B cell (primary cell): ENCODE data around the gene ARHGAP26. TPM values are rescaled to one million over a fixed set of nuclear protein-coding genes. Genes with fewer than 3 reads are reported as not detected.

Experiments
- ATAC-seq: fragments of 200-7000 bp; cut with Tn5 transposase; one replicate; pipeline ENCODE4 v1.10.0; 2021; ENCODE audit warnings: low read depth, mild to moderate bottlenecking, moderate number of reproducible peaks, moderate library complexity
- CTCF ChIA-PET: fragments of 350-600 bp; sonication (Branson Sonifier 250); formaldehyde crosslinking; loops from one replicate; lab custom pipeline; 2021; ENCODE audit warnings: antibody characterized with exemption, inconsistent platforms; lab: Charles Lee
- POLR2A ChIA-PET: fragments of 350-600 bp; sonication (Branson Sonifier 250); formaldehyde crosslinking; loops from one replicate; lab custom pipeline; 2021; ENCODE audit warnings: antibody characterized with exemption; lab: Charles Lee
- DNase-seq: peaks from one replicate; pipeline ENCODE4 v3.0.0; 2013
- H2AFZ ChIP-seq: 2 replicates; pipeline ENCODE4 v1.6.1; 2012; ENCODE audit warnings: mild to moderate bottlenecking, low read depth, low read length; ENCODE audit not compliant: insufficient read depth, poor library complexity, severe bottlenecking
- H3K27ac ChIP-seq, 2 donors: 1 replicate in 1 of 2; 2 replicates in 1 of 2; pipeline ENCODE4 v1.5.1; 2012 to 2013; ENCODE audit warnings: low read length in 2 of 2, mild to moderate bottlenecking in 2 of 2, moderate library complexity in 1 of 2
- H3K27me3 ChIP-seq, 4 experiments: fragments of 200-600 bp in 1 of 4; sonication (generic) in 1 of 4; replicated peaks in 1 of 4; 1 replicate in 2 of 4; 2 replicates in 2 of 4; pipeline versions ENCODE4 v1.6.1 to v1.7.0; 2013 to 2016; ENCODE audit warnings: low read length in 3 of 4, mild to moderate bottlenecking in 2 of 4, mixed read lengths in 1 of 4, moderate library complexity in 1 of 4; ENCODE audit not compliant: insufficient read depth in 4 of 4, control insufficient read depth in 3 of 4; ENCODE audit errors: control extremely low read depth in 1 of 4
- H3K36me3 ChIP-seq, 2 experiments: replicated peaks in 1 of 2; 1 replicate in 1 of 2; 2 replicates in 1 of 2; pipeline versions ENCODE4 v1.6.1 to v1.7.1; 2013; ENCODE audit warnings: low read length in 1 of 2; ENCODE audit not compliant: insufficient read depth in 2 of 2, control insufficient read depth in 1 of 2; ENCODE audit errors: control extremely low read depth in 1 of 2, extremely low read depth in 1 of 2
- H3K4me1 ChIP-seq, 2 donors: fragments of 200-600 bp in 1 of 2; sonication (generic) in 1 of 2; 1 replicate in 1 of 2; 2 replicates in 1 of 2; pipeline versions ENCODE4 v1.5.1 to v1.6.1; 2013 to 2017; ENCODE audit warnings: low read length in 2 of 2; ENCODE audit not compliant: control insufficient read depth in 2 of 2, insufficient read depth in 2 of 2
- H3K4me2 ChIP-seq: replicated peaks from 2 replicates; pipeline ENCODE3; 2012; ENCODE audit warnings: mild to moderate bottlenecking, low read depth, low read length; ENCODE audit not compliant: poor library complexity, severe bottlenecking
- H3K4me3 ChIP-seq, 5 experiments: fragments of 200-600 bp in 1 of 5; sonication (generic) in 1 of 5; 1 replicate in 3 of 5; 2 replicates in 2 of 5; pipeline versions ENCODE4 v1.5.1 to v1.7.0; 2011 to 2016; ENCODE audit warnings: low read length in 4 of 5, mild to moderate bottlenecking in 4 of 5, low read depth in 2 of 5, control low read depth in 1 of 5, moderate library complexity in 1 of 5; ENCODE audit not compliant: insufficient read depth in 1 of 5; ENCODE audit errors: control extremely low read depth in 1 of 5, extremely low read depth in 1 of 5
- H3K79me2 ChIP-seq: fragments of 200-600 bp; sonication (generic); one replicate; pipeline ENCODE4 v1.6.0; 2016; ENCODE audit warnings: low read length; ENCODE audit not compliant: control insufficient read depth, insufficient read depth
- H3K9ac ChIP-seq: fragments of 200-600 bp; sonication (generic); 2 replicates; pipeline ENCODE4 v1.6.1; 2017; ENCODE audit warnings: mild to moderate bottlenecking, low read length, moderate library complexity
- H3K9me3 ChIP-seq, 3 donors: one replicate each; pipeline versions ENCODE4 v1.6.1 to v1.7.1; 2013; ENCODE audit warnings: low read length in 2 of 3; ENCODE audit not compliant: control insufficient read depth in 2 of 3, insufficient read depth in 1 of 3; ENCODE audit errors: control extremely low read depth in 1 of 3
- H4K20me1 ChIP-seq: 2 replicates; pipeline ENCODE4 v1.6.0; 2012; ENCODE audit warnings: mild to moderate bottlenecking, low read length; ENCODE audit not compliant: insufficient read depth, control insufficient read depth, poor library complexity, severe bottlenecking
- H3K27ac Mint-ChIP-seq: one replicate; pipeline ENCODE4 v1.8.0; 2021; ENCODE audit warnings: mixed read lengths
- H3K27me3 Mint-ChIP-seq: one replicate; pipeline ENCODE4 v1.8.0; 2021; ENCODE audit warnings: mixed read lengths
- H3K4me1 Mint-ChIP-seq: one replicate; pipeline ENCODE4 v1.8.0; 2021; ENCODE audit warnings: mixed read lengths
- H3K4me3 Mint-ChIP-seq: one replicate; pipeline ENCODE4 v1.8.0; 2021; ENCODE audit warnings: mixed read lengths
- H3K9me3 Mint-ChIP-seq: one replicate; pipeline ENCODE4 v1.8.0; 2022; ENCODE audit warnings: mixed read lengths; ENCODE audit not compliant: insufficient read depth
- CTCF ChIP-seq: fragments of 200-600 bp; IDR thresholded peaks from one replicate; pipeline ENCODE4 v1.8.0; 2022; ENCODE audit warnings: antibody characterized with exemption, mild to moderate bottlenecking
- EZH2 ChIP-seq: IDR thresholded peaks from 2 replicates; pipeline ENCODE4 v1.6.1; 2012; ENCODE audit warnings: borderline replicate concordance, low read depth, mild to moderate bottlenecking, moderate library complexity, low read length; ENCODE audit not compliant: insufficient read depth, poor library complexity, severe bottlenecking
- WGBS: methylation state at CpG from one replicate; pipeline ENCODE4 v1.1.5; 2013; ENCODE audit warnings: missing lambda C conversion rate; ENCODE audit not compliant: insufficient coverage; 5-methylcytosine and 5-hydroxymethylcytosine counted together
- intact Hi-C: fragments of 100-400 bp; cut with micrococcal nuclease; formaldehyde crosslinking; loops from one replicate; pipeline ENCODE4 v1.10.0; 2022
- polyA plus RNA-seq: library from polyadenylated mRNA; depleted of rRNA; stranded (reverse); fragments of >200 nt; gene quantifications from 2 replicates; pipeline ENCODE4 v1.2.3, GENCODE V29; 2012
- total RNA-seq, 2 donors: library from RNA; stranded (reverse); fragments of 120-200 nt in 1 of 2; gene quantifications; 1 replicate in 1 of 2; 2 replicates in 1 of 2; pipeline versions ENCODE4 v1.2.3 to v1.2.4, GENCODE V29; 2013 to 2022

Gene ARHGAP26
- total and polyA plus RNA-seq, 2 donors (not counting 1 experiment from before 2014, with no cell fraction given) = 1.8 to 22.5 TPM

- Mint-ChIP-seq H3K4me3 (no peak overlapping the region), H3K27me3 (peaks cover 16% of the 10 kb centered on the region), H3K4me1 (peaks cover 7% of the 10 kb centered on the region), H3K9me3 (no peaks in the 10 kb centered on the region), H3K27ac (no peak overlapping the region)
- 100% methylated on average over 1 of the region's 7 CpGs for WGBS
- H3K27me3 ChIP-seq = peaks cover 0 to 3% (median 0%) of the 10 kb centered on the region in 4 experiments
- intact Hi-C loops = no loop called here
- H3K79me2 ChIP-seq = no peaks in the 10 kb centered on the region
- no peak overlapping the region for H2AFZ ChIP-seq
- no peak overlapping the region for H3K4me3 ChIP-seq
- H3K27ac ChIP-seq = no peak overlapping the region
- ChIA-PET POLR2A (no interaction called here), CTCF (interaction anchor here (1.0 to 3.9 kb wide), 6 partner anchors 9 to 152 kb away, joined by 3 to 32 read pairs (median 4); no protein-coding TSS in a partner anchor)
- no peak overlapping the region for H3K9ac ChIP-seq
- peaks cover 3 to 7% of the 10 kb centered on the region in 2 donors for H3K4me1 ChIP-seq
- DNase-seq = no peak
- H4K20me1 ChIP-seq = no peaks in the 10 kb centered on the region
- H3K4me2 ChIP-seq = no peak overlapping the region
- TF ChIP-seq CTCF (no peak), EZH2 (no peak)
- ATAC-seq = no peak
- no peaks in the 10 kb centered on the region for H3K36me3 ChIP-seq
- H3K9me3 ChIP-seq = no peaks in the 10 kb centered on the region
These were observed 33.9 kb upstream of the ARHGAP26 start for GRCh38 chr5:142736247-142736632.

- Histone ChIP-seq H4K20me1 (no peaks in the 10 kb centered on the region), H3K79me2 (no peaks in the 10 kb centered on the region), H3K27me3 (peaks cover 0 to 4% (median 0%) of the 10 kb centered on the region in 4 experiments), H3K4me1 (peaks cover 3 to 7% of the 10 kb centered on the region in 2 donors), H3K4me2 (no peak overlapping the region), H3K27ac (no peak overlapping the region), H3K4me3 (no peak overlapping the region), H2AFZ (no peak overlapping the region), H3K9ac (no peak overlapping the region), H3K9me3 (no peaks in the 10 kb centered on the region), H3K36me3 (no peaks in the 10 kb centered on the region)
- CTCF ChIA-PET = interaction anchor here (1.0 to 3.9 kb wide), 5 partner anchors 11 to 151 kb away, joined by 3 to 32 read pairs (median 4); no protein-coding TSS in a partner anchor
- Mint-ChIP-seq H3K27me3 (peaks cover 17% of the 10 kb centered on the region), H3K4me1 (peaks cover 7% of the 10 kb centered on the region), H3K4me3 (no peak overlapping the region), H3K9me3 (no peaks in the 10 kb centered on the region), H3K27ac (no peak overlapping the region)
- TF ChIP-seq EZH2 = no peak
- no peak for TF ChIP-seq CTCF
- ATAC-seq = no peak
- 50% methylated on average over 2 of the region's 5 CpGs for WGBS
- no peak for DNase-seq
- intact Hi-C loops = no loop called here
- POLR2A ChIA-PET = interaction anchor here (0.8 kb wide), 1 partner anchor 10 kb away, joined by 5 read pairs; no protein-coding TSS in a partner anchor
These were observed 33.0 kb upstream of the ARHGAP26 start for GRCh38 chr5:142737179-142737578.
